GM23248 (cell line): ENCODE results near the gene WHRN. TPM values are rescaled to one million over a fixed set of nuclear protein-coding genes. Genes with fewer than 3 reads are reported as not detected.

Experiments used
- DNase-seq: peaks from one replicate; pipeline ENCODE4 v3.0.0-alpha.2; 2015
- H2AFZ ChIP-seq: fragments of 200-600 bp; sonication (generic); 2 replicates; pipeline ENCODE4 v1.6.1; 2016; ENCODE audit warnings: antibody characterized with exemption
- H3F3A ChIP-seq: fragments of 200-600 bp; sonication (generic); 2 replicates; pipeline ENCODE4 v1.6.1; 2016; ENCODE audit warnings: mild to moderate bottlenecking, antibody characterized with exemption, mixed run types; ENCODE audit not compliant: insufficient read depth
- H3K27ac ChIP-seq: fragments of 200-600 bp; sonication (generic); 2 replicates; pipeline ENCODE4 v1.5.1; 2016; ENCODE audit warnings: mild to moderate bottlenecking
- H3K27me3 ChIP-seq: fragments of 200-600 bp; sonication (generic); replicated peaks from 2 replicates; pipeline ENCODE4 v1.6.1; 2016; ENCODE audit warnings: mild to moderate bottlenecking; ENCODE audit not compliant: insufficient read depth
- H3K36me3 ChIP-seq: fragments of 200-600 bp; sonication (generic); 2 replicates; pipeline ENCODE4 v1.6.1; 2016; ENCODE audit warnings: low read depth, mild to moderate bottlenecking
- H3K4me1 ChIP-seq: fragments of 200-600 bp; sonication (generic); 2 replicates; pipeline ENCODE4 v1.6.1; 2016; ENCODE audit warnings: mild to moderate bottlenecking; ENCODE audit not compliant: insufficient read depth
- H3K4me2 ChIP-seq: fragments of 200-600 bp; sonication (generic); one replicate; pipeline ENCODE4 v1.6.1; 2016; ENCODE audit warnings: mild to moderate bottlenecking; ENCODE audit not compliant: unreplicated experiment
- H3K4me3 ChIP-seq: fragments of 200-600 bp; sonication (generic); 2 replicates; pipeline ENCODE4 v1.5.1; 2016; ENCODE audit warnings: mild to moderate bottlenecking
- H3K79me2 ChIP-seq: fragments of 200-600 bp; sonication (generic); 2 replicates; pipeline ENCODE4 v1.6.1; 2016; ENCODE audit warnings: mild to moderate bottlenecking; ENCODE audit not compliant: insufficient read depth
- H3K9ac ChIP-seq: fragments of 200-600 bp; sonication (generic); 2 replicates; pipeline ENCODE4 v1.6.1; 2016; ENCODE audit warnings: mild to moderate bottlenecking
- H3K9me2 ChIP-seq: fragments of 200-600 bp; sonication (generic); 2 replicates; pipeline ENCODE4 v1.6.1; 2016; ENCODE audit warnings: mixed run types, mild to moderate bottlenecking, moderate library complexity; ENCODE audit not compliant: insufficient read depth
- H3K9me3 ChIP-seq: fragments of 200-600 bp; sonication (generic); one replicate; pipeline ENCODE4 v1.6.1; 2017; ENCODE audit warnings: low read depth
- H4K20me1 ChIP-seq: fragments of 200-600 bp; sonication (generic); 2 replicates; pipeline ENCODE4 v1.6.0; 2016; ENCODE audit not compliant: insufficient read depth
- EZH2 ChIP-seq: fragments of 200-600 bp; sonication (generic); IDR thresholded peaks from 2 replicates; pipeline ENCODE4 v1.6.1; 2018; ENCODE audit warnings: antibody characterized with exemption, mild to moderate bottlenecking; ENCODE audit not compliant: insufficient read depth, poor library complexity, severe bottlenecking
- EZH2phosphoT487 ChIP-seq: fragments of 200-600 bp; sonication (generic); IDR thresholded peaks from 2 replicates; pipeline ENCODE4 v1.6.1; 2018; ENCODE audit warnings: antibody characterized with exemption, moderate library complexity, mild to moderate bottlenecking, low read depth; ENCODE audit not compliant: insufficient read depth
- WGBS, 2 experiments: methylation state at CpG; one replicate each; pipeline ENCODE4 v1.1.6; 2015 to 2017; ENCODE audit warnings: low lambda C conversion rate in 2 of 2, low coverage in 1 of 2; ENCODE audit errors: missing lambda C conversion rate in 2 of 2; 5-methylcytosine and 5-hydroxymethylcytosine counted together
- in situ Hi-C: fragments of 300-500 bp; cut with MboI; formaldehyde crosslinking; loops from 2 replicates; pipeline ENCODE4 v1.15.0; 2020
- polyA plus RNA-seq: library from polyadenylated mRNA; unstranded; fragments of >200 nt; fragmentation: Nextera tagmentation; extraction: Ambion mirVana; gene quantifications from 2 replicates; pipeline ENCODE4 v1.2.1, GENCODE V29; 2016
- total RNA-seq: library from RNA; depleted of rRNA; stranded (reverse); fragments of >200 nt; shearing (Covaris generic); gene quantifications from 2 replicates; pipeline ENCODE4 v1.2.3, GENCODE V29; 2014

WHRN gene
- total and polyA plus RNA-seq, 2 experiments from 2014 or later = 0.76 to 1.5 TPM

DNA sequence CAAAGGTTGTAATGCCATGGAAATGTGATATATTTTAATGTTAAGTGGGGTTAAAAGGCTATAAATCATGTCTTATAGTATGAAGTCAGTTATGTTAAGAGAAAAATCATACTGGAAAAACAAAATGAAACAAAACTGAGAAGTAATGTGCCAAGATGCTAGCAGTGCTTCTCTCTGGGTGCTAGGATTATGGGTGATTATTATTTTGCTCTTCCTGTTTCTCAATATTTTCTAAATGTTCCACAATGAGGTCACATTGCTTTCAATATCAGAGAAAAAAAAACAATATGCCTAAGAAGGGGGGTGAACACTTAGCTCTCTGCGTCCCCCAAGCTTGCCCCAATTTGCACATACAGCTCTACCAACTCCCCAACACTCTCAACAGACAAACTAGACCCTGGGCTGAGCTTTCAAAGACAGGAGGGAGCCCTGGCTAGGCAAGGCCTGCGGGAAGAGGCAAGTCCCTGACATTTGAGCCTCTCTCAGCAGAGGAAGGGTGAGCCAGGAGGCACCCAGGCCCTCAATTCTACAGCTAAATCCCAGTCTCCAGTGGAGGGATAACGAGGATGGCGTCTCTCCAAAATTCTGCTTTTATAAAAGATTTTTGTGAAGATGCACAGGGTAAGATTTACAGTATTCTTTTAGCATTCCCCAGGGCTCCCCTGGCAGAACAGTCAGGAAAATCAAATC, 24.4 kb downstream of the WHRN start:
- no peak overlapping the region for H2AFZ ChIP-seq
- H3K27ac ChIP-seq = no peak overlapping the region
- H3K36me3 ChIP-seq = no peaks in the 10 kb centered on the region
- H3F3A ChIP-seq = no peaks in the 10 kb centered on the region
- DNase-seq = no peak
- H3K4me1 ChIP-seq = peaks cover 7% of the 10 kb centered on the region; the same call in 1 of the 2 replicates
- no peaks in the 10 kb centered on the region for H3K9me3 ChIP-seq
- WGBS, 2 experiments = 90 to 93% methylated on average over 4 of the region's 4 CpGs
- H3K79me2 ChIP-seq = no peaks in the 10 kb centered on the region
- H3K9ac ChIP-seq = no peak overlapping the region
- TF ChIP-seq EZH2 (no peak), EZH2phosphoT487 (no peak)
- no peak overlapping the region for H3K4me2 ChIP-seq
- in situ Hi-C loops = no loop called here
- H3K4me3 ChIP-seq = no peak overlapping the region
- no peaks in the 10 kb centered on the region for H3K9me2 ChIP-seq
- no peaks in the 10 kb centered on the region for H4K20me1 ChIP-seq
- H3K27me3 ChIP-seq = no peaks in the 10 kb centered on the region

DNA sequence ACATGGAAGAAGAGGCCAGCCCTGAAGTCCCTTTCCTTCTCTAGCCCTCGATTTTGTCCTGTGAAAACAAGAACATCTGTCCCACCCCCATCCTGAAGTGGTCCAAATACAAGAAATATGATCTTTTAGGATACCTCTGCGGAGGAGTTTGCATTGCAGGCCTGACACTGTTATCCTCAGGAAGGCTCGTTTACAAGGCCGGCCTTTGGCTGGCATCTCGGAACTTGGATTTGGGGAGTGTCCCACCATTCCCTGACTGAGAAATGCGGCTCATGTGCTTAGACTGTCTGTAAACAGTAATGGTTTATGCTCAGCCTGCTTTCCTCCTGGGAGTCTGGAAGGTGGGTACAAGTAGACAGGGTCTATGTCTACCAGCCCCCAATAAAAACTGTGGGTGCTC, 26.4 kb downstream of the WHRN start:
- TF ChIP-seq EZH2 (no peak), EZH2phosphoT487 (no peak)

GRCh38 chr9:114478459-114478858, 26.8 kb downstream of the WHRN start:
- Histone ChIP-seq H3K9me3 (no peaks in the 10 kb centered on the region), H3K4me1 (no peaks in the 10 kb centered on the region), H3K9me2 (no peaks in the 10 kb centered on the region), H3K4me3 (no peak overlapping the region), H3K79me2 (no peaks in the 10 kb centered on the region), H3K9ac (no peak overlapping the region), H3K4me2 (no peak overlapping the region), H3K27ac (no peak overlapping the region), H3F3A (no peaks in the 10 kb centered on the region), H4K20me1 (no peaks in the 10 kb centered on the region), H3K36me3 (no peaks in the 10 kb centered on the region), H3K27me3 (no peaks in the 10 kb centered on the region), H2AFZ (no peak overlapping the region)
- 91 to 95% methylated on average over 10 to 11 of the region's 11 CpGs for WGBS, 2 experiments
- TF ChIP-seq EZH2 (no peak), EZH2phosphoT487 (no peak)
- DNase-seq = no peak
- in situ Hi-C loops = no loop called here

More for the DNA sequence above, 26.4 kb downstream of the WHRN start:
- in situ Hi-C loops = no loop called here
- Histone ChIP-seq H3F3A (no peaks in the 10 kb centered on the region), H3K4me2 (no peak overlapping the region), H3K36me3 (no peaks in the 10 kb centered on the region), H3K9ac (no peak overlapping the region), H3K4me3 (no peak overlapping the region), H3K27me3 (no peaks in the 10 kb centered on the region), H3K27ac (no peak overlapping the region), H3K9me2 (no peaks in the 10 kb centered on the region), H3K9me3 (no peaks in the 10 kb centered on the region), H3K79me2 (no peaks in the 10 kb centered on the region), H4K20me1 (no peaks in the 10 kb centered on the region), H2AFZ (no peak overlapping the region), H3K4me1 (no peaks in the 10 kb centered on the region)
- DNase-seq = no peak
- 77 to 83% methylated on average over 6 of the region's 6 CpGs for WGBS, 2 experiments

DNA sequence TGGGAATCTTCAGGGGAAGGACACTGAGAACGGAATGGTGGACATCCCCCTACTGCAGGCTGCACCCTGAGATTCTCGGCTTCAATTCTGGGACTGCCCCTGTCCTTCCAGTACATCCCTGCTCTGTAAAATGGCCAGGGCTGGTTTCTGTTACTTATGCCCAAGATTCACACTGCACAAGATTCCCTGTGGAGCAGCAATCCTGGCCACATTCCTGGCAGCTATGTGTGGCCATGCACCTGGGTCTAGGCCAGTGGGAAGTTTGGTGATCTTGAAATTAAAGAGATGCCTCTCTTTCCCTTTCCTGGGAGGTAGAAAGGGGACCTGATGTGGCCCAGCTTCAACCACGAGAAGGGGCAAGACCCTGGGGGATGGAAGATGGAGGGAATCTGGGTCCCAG, 27.6 kb downstream of the WHRN start:
- Histone ChIP-seq H3K4me1 (no peaks in the 10 kb centered on the region), H4K20me1 (no peaks in the 10 kb centered on the region), H3K4me2 (no peak overlapping the region), H3K27me3 (no peaks in the 10 kb centered on the region), H3F3A (no peaks in the 10 kb centered on the region), H3K4me3 (no peak overlapping the region), H3K9me2 (no peaks in the 10 kb centered on the region), H3K27ac (no peak overlapping the region), H3K9me3 (no peaks in the 10 kb centered on the region), H3K79me2 (no peaks in the 10 kb centered on the region), H3K9ac (no peak overlapping the region), H2AFZ (no peak overlapping the region), H3K36me3 (no peaks in the 10 kb centered on the region)
- in situ Hi-C loops = no loop called here
- TF ChIP-seq EZH2 = no peak
- TF ChIP-seq EZH2phosphoT487 = no peak
- WGBS, 2 experiments = 84 to 90% methylated on average over 3 of the region's 3 CpGs
- no peak for DNase-seq
